NOMO-1 treated with dmso at 0.1 percent for 144 hours (cell line): ENCODE data around the gene CAMLG.
A peak's percentile ranks its signal among the peaks of the same experiment; 100 is the strongest.

Experiments
- DNase-seq: peaks from one replicate; lab custom pipeline; 2025; ENCODE audit not compliant: unreplicated experiment; lab: John Stamatoyannopoulos, UW

CAMLG gene

GRCh38 chr5:134777366-134777765, 39.0 kb downstream of the CAMLG start:
- DNase-seq, result peak; percentile 41

GRCh38 chr5:134784241-134784920, 46.0 kb downstream of the CAMLG start:
- no peak for DNase-seq

- no peak for DNase-seq
These were observed 46.7 kb downstream of the CAMLG start for GRCh38 chr5:134784946-134785620.

- DNase-seq, result no peak
These were observed 49.3 kb downstream of the CAMLG start for GRCh38 chr5:134787692-134788091.

GRCh38 chr5:134791580-134791979, 53.2 kb downstream of the CAMLG start:
- no peak for DNase-seq

GRCh38 chr5:134792286-134792685, 53.9 kb downstream of the CAMLG start:
- no peak for DNase-seq

- no peak for DNase-seq
These were observed 54.8 kb downstream of the CAMLG start for GRCh38 chr5:134793111-134793510.

GRCh38 chr5:134794082-134794481, 55.7 kb downstream of the CAMLG start:
- no peak for DNase-seq

- DNase-seq, result no peak
These were observed 56.5 kb downstream of the CAMLG start for GRCh38 chr5:134794819-134795218.

- no peak for DNase-seq
These were observed 60.1 kb downstream of the CAMLG start for GRCh38 chr5:134798468-134798867.
